ENCODE results near the gene TMEM203.

The TMEM203 gene

GRCh38 chr9:137176302-137177182 is 28.9 kb downstream of the TMEM203 start:
- DNase-seq = peak; percentile 91

DNA sequence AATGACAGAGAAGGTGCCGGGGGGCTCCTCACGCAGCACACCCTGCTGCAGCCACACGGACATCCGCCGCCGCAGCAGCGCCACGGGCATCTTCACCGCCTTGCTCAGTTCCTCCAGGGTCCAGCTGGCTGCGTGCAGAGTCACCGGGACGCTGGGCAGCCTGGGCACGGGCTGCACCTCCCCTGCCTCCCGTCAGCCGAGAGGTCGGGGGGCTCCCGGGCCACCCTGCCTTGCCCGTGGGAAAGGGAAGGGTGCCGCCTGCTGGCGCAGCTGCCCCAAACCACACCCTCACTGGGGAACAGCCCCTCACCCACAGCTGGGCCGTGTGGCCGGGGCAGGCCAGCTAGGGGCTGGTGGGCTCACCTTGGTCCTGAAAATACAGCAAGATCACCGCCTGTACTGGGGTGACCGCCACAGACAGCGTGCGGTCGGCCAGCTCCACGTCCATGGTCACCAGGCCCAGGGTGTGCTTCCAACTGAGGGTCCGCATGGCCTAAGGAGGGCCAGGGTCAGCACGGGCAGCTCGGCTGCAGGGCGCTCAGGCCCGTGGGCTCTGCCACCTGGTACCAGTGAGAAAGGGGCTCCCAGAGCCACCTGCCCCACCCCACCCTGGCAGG is 30.0 kb downstream of the TMEM203 start:
- no peak for DNase-seq

DNA sequence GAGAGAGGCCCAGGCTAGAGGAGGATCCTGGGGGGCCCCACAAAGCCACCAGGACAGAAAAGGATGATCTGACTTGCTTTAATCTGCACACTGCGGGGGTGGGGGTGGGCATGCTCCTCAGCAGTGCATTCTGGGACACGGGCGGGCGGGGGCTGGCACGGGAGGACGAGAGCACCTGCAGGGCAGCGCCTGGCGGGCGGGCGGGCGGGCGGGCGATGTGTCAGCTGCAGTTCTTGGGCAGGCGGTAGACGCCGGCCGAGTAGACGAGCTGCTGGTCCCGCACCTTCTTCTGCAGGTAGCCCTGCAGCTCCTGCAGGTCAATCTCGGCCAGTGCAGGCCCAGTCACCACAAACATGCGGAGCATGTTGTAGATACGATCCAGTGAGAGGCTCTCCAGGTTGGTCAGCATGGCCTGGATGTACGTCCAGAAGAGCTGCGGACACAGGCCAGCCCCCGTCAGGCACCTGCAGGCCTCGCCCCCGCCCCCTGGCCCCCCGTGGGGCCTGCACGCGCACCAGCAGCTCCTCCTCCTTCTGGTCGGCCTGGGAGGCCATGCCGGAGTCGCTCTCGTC is 30.6 kb downstream of the TMEM203 start:
- no peak for DNase-seq

- DNase-seq = no peak
Measured at GRCh38 chr9:137173796-137174664, 31.4 kb downstream of the TMEM203 start.

DNA sequence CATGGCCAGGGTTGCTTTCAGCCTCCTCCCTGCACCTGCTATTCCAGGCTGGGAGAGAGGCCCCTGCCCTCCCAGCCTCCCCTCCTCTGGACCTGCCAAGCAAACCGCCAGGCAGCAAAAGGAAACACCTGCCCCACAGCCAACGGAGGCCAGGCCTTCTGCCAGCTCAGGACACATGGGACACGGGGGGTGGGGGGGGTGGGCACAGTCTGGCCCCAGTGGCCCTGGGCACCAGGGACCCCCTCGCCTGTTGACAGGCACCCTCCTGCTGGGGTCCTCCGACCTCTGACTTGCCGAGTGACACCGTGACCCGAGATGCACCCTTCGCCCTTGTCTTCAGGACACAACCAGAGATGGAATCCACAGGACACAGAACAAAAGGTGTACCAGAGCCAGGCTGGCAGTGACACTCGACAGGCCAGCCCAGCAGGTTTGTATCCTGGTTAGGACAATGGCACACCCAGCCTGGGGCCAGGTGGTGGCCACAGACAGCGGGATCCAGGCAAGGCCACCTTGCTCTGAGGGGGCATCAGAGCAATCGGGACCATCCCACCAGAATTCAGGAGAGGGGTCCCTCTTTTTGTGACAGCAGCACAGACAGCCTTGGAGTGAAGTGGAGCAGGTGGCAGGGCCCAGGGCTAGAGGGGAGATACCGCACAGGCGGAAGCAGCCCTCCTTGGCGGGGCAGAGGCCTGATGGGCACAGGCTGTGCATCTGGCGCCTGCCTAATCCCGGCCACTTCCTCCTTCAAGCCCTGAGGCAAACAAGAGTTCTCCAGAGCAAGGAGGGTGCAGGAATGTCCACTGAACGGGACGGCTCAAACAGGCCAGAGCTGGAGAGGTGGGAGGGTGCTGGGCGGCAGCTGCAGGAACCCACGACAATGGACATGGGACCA is 32.3 kb downstream of the TMEM203 start:
- DNase-seq = peak; percentile 82

DNA sequence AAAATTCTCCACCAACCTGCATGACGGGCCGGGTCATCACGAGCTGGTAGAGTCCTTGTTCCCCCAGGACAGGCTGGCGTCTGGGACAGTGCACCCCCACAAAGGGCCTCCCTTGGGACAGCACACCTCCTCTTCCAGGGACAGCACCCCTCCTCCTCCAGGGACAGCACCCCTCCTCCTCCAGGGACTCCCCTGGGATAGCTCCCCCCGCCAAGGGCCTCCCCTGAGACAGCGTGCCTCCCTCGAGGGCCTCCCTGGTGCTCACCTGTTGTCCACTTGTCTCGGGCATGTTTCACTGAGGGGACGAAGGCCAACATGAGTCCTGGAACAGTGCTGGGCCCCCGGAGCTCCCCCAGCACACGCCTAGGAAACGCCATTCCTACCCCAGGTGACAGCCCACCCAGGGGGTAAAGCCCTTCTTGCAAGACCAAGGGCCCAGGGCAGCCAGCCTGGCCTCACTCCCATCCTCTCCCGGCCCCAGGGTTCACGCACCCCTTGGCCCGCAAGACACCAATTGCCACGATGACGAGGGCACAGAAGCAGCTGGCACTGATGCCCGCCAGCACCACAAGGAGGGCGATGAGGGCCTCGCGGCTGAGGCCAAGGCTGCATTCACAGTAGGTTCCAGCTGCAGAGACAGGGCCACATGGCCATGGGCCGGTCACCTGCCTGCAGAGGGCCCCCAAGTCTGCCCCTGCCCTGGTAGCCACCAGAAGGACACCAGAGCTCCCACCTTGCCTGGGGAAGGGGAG is 34.1 kb downstream of the TMEM203 start:
- DNase-seq = no peak

- no peak for DNase-seq
Measured at GRCh38 chr9:137170486-137171148, 34.8 kb downstream of the TMEM203 start.

DNA sequence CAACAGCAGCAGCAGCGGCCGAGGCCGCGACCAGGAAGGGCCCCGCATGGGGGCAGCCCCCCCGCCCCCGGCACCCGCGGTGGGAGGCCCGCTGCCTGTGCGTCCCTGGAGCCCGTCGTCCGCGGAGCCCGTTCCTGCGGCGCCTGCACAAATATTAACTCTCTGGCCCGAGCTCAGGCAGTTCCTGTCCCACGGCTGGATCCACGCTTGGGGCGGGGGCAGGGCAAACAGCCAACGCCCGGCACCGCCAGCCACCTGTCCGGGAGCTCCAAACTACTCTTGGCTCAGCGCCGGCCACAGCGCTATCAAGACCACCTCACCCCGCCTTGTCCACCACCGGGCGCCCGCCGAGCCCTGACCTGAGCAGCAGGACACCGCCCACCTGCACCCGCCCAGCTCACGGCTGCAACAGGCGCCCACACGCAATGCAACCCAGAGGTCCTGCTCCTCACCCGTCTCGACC is 35.5 kb downstream of the TMEM203 start, which contains the start of gene LRRC26:
Gene LRRC26 (minus strand): TSS at position 156 of the 463 bp plus-strand sequence. CDS start 108 bp downstream, at position 48.
- no peak for DNase-seq

GRCh38 chr9:137168904-137169856 is 36.3 kb downstream of the TMEM203 start:
- peak; percentile 97 for DNase-seq

GRCh38 chr9:137168573-137168903 is 36.9 kb downstream of the TMEM203 start:
- peak; percentile 83 for DNase-seq

- peak; percentile 91 for DNase-seq
Measured at GRCh38 chr9:137167747-137168572, 37.5 kb downstream of the TMEM203 start.

- peak; percentile 78 for DNase-seq
Measured at GRCh38 chr9:137167277-137167746, 38.1 kb downstream of the TMEM203 start.

GRCh38 chr9:137166380-137167229 is 38.8 kb downstream of the TMEM203 start:
- DNase-seq = peak; percentile 43

DNA sequence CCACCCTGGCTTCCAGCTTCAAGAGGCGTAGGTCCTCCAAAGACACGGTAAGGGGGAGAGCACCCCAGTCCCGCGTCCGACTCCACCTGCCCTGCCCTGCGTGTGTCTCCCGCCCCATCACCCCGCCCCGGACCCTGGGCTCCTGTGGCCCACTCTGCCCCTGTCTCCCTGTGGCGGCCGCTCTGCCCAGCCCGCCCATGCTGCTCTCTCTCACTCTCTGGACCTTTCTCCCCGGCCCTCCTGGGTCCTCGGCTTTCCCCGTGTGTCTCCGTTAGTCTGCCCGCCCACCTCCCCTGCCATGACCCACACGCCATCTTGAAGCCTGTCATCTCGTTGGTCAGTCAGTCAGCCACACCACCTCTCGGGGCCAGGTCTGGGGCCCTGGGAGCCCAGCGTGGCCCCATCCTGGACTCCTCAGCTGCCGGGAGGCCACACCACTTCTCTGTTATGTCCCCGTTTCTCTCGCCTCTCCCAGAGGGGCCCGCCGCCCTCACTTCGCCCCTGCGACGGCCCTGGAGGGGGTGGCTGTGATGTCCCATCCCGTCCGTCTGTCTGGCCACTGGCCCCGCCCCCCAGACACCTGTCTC is 40.1 kb downstream of the TMEM203 start:
- no peak for DNase-seq

GRCh38 chr9:137164370-137165249 is 40.8 kb downstream of the TMEM203 start:
- DNase-seq = no peak

DNA sequence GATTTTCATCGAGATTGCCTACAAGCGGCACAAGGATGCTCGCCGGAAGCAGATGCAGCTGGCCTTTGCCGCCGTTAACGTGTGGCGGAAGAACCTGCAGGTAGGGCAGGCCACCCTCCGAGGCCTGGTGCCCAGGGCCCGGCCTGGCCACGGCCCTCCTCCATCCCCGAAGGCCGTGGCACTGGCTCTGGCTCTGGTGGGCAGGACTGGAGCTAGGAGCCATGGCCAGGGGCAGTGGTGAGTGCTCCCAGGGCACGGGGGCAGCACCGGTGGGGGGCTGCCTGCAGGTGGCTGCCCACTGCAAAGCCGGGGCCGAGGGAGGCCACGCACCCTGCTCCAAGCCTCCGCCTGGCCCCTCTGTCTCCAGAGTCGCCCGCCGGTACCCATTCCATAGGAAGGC is 41.6 kb downstream of the TMEM203 start:
- DNase-seq = no peak

Data from DMS53 (cell line).